ENCODE results near the gene LRTM1.

Gene LRTM1

GRCh38 chr3:54870423-54870822, 57.4 kb downstream of the LRTM1 start:
- TF ChIP-seq POLR2A (IDR thresholded peaks at IDR 0.05; ENCODE audit: low read length), result no peak
- peak; percentile 3 to 11 for DNase-seq

Measured in erythroblast (primary cell).